ENCODE measurements around the gene CTR9.

The CTR9 gene

DNA sequence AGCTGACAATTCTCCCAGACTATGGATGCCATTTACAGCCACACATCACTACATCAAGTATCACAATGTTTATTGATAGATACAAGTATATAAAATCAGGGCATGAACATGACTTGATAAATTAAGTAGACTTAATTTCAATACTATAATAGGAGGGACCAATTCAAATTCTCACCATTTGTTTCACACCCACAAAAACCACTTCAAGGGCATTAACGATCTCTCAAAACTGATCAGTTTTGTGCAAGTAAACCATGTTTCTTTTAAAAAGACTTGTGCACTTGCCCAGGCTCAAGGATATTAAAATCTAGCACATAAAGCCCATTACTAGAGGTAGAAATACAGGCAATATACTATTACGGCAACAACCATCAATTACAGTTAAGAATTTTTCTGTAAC is 46.0 kb downstream of the CTR9 start:
- Histone ChIP-seq H3K9me3 (ENCODE audit: insufficient read depth, low read length, severe bottlenecking) (no peaks in the 10 kb centered on the region), H3K27me3 (ENCODE audit: insufficient read depth, low read length, poor library complexity) (no peaks in the 10 kb centered on the region), H2AFZ (ENCODE audit: low read depth, low read length) (no peak overlapping the region), H3K27ac (ENCODE audit: low read length) (no peak overlapping the region), H3K4me1 (ENCODE audit: insufficient read depth, low read length) (peaks cover 9% of the 10 kb centered on the region), H3K4me2 (ENCODE audit: insufficient read depth, low read length) (no peak overlapping the region), H3K36me3 (ENCODE audit: insufficient read depth, low read length) (peaks cover 59% of the 10 kb centered on the region), H3K79me2 (ENCODE audit: insufficient read depth, low read length) (peaks cover 4% of the 10 kb centered on the region; the same call in 1 of the 2 replicates), H3K4me3 (ENCODE audit: low read depth in 1 of 2, low read length in 2 of 2) (no peak overlapping the region), H3K9ac (ENCODE audit: low read depth, low read length) (no peak overlapping the region), H4K20me1 (ENCODE audit: insufficient read depth, low read length) (peaks cover 30% of the 10 kb centered on the region)
- ATAC-seq (ENCODE audit: insufficient read depth, low read depth) (no peak), DNase-seq (no peak)
- TF ChIP-seq EZH2 (IDR thresholded peaks at IDR 0.05; ENCODE audit: borderline replicate concordance, low read depth, low read length, severe bottlenecking) = no peak
- TF ChIP-seq CTCF (IDR thresholded peaks at IDR 0.05; ENCODE audit: borderline replicate concordance, extremely low read depth, low read length, poor library complexity, severe bottlenecking) = no peak

DNA sequence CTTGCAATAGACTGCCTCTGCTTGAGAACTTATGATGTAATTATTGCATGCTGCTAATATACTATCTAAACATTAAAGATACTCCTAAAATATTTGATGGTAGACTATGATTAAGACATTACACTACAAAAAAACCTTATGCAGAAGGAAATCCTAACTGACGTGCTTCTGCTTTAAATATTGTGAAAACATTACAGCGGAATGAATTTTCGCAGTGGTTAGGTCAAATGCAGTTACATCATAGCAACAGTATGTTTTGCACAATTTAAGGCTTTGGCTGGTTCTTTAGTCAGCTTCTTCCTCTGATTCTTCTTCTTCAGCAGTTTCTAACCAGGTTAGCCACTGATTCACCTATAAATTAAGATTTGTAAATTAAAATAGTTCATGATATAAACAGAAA is 46.5 kb downstream of the CTR9 start:
- H4K20me1 ChIP-seq (ENCODE audit: insufficient read depth, low read length) = peaks cover 30% of the 10 kb centered on the region
- H3K9me3 ChIP-seq (ENCODE audit: insufficient read depth, low read length, severe bottlenecking) = no peaks in the 10 kb centered on the region
- peaks cover 6% of the 10 kb centered on the region; the same call in 1 of the 2 replicates for H3K79me2 ChIP-seq (ENCODE audit: insufficient read depth, low read length)
- no peaks in the 10 kb centered on the region for H3K27me3 ChIP-seq (ENCODE audit: insufficient read depth, low read length, poor library complexity)
- no peak for TF ChIP-seq EZH2 (IDR thresholded peaks at IDR 0.05; ENCODE audit: borderline replicate concordance, low read depth, low read length, severe bottlenecking)
- TF ChIP-seq CTCF (IDR thresholded peaks at IDR 0.05; ENCODE audit: borderline replicate concordance, extremely low read depth, low read length, poor library complexity, severe bottlenecking) = no peak
- ATAC-seq (ENCODE audit: insufficient read depth, low read depth) = no peak
- peaks cover 9% of the 10 kb centered on the region for H3K4me1 ChIP-seq (ENCODE audit: insufficient read depth, low read length)
- H3K27ac ChIP-seq (ENCODE audit: low read length) = no peak overlapping the region
- H3K4me3 ChIP-seq (ENCODE audit: low read depth in 1 of 2, low read length in 2 of 2) = no peak overlapping the region
- no peak overlapping the region for H3K9ac ChIP-seq (ENCODE audit: low read depth, low read length)
- H3K4me2 ChIP-seq (ENCODE audit: insufficient read depth, low read length) = no peak overlapping the region
- peaks cover 65% of the 10 kb centered on the region for H3K36me3 ChIP-seq (ENCODE audit: insufficient read depth, low read length)
- no peak for DNase-seq
- no peak overlapping the region for H2AFZ ChIP-seq (ENCODE audit: low read depth, low read length)

DNA sequence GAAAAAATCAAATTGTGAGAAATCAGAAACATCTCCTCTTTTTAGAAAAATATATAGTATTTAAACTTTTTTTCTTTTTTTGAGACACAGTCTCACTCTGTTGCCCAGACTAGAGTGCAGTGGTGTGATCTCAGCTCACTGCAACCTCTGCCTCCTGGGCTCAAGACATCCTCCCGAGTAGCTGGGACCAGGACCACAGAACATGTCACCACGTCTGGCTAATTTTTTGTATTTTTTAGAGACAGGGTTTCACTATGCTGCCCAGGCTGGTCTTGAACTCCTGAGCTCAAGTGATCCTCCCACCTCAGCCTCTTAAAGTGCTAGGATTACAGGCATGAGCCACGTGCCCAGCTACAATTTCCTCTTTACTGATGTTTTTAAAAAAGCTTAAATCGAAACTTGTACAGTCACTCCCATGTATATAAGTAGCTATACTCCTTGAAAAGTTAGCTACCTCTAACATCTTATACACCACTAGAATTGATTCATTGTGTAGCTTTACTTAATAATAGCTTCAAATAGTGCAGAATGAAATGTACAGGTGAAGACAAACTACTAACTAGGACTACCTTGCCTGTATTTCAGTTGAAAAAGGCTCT is 47.4 kb downstream of the CTR9 start:
- Histone ChIP-seq H4K20me1 (ENCODE audit: insufficient read depth, low read length) (peaks cover 32% of the 10 kb centered on the region), H2AFZ (ENCODE audit: low read depth, low read length) (no peak overlapping the region), H3K9me3 (ENCODE audit: insufficient read depth, low read length, severe bottlenecking) (no peaks in the 10 kb centered on the region), H3K4me3 (ENCODE audit: low read depth in 1 of 2, low read length in 2 of 2) (no peak overlapping the region), H3K27ac (ENCODE audit: low read length) (no peak overlapping the region), H3K4me1 (ENCODE audit: insufficient read depth, low read length) (peaks cover 13% of the 10 kb centered on the region), H3K9ac (ENCODE audit: low read depth, low read length) (no peak overlapping the region), H3K36me3 (ENCODE audit: insufficient read depth, low read length) (peaks cover 74% of the 10 kb centered on the region), H3K27me3 (ENCODE audit: insufficient read depth, low read length, poor library complexity) (no peaks in the 10 kb centered on the region), H3K79me2 (ENCODE audit: insufficient read depth, low read length) (peaks cover 8% of the 10 kb centered on the region; the same call in 1 of the 2 replicates), H3K4me2 (ENCODE audit: insufficient read depth, low read length) (no peak overlapping the region)
- no peak for DNase-seq
- TF ChIP-seq EZH2 (IDR thresholded peaks at IDR 0.05; ENCODE audit: borderline replicate concordance, low read depth, low read length, severe bottlenecking) = no peak
- TF ChIP-seq CTCF (IDR thresholded peaks at IDR 0.05; ENCODE audit: borderline replicate concordance, extremely low read depth, low read length, poor library complexity, severe bottlenecking) = no peak
- ATAC-seq (ENCODE audit: insufficient read depth, low read depth) = no peak

Data from DND-41 (cell line).